Measurements from ENCODE around the gene USP6NL. TPM values are rescaled to one million over a fixed set of nuclear protein-coding genes. Genes with fewer than 3 reads are reported as not detected.

Gene USP6NL
- polyA plus RNA-seq, 1 experiment = 13.0 TPM

GRCh38 chr10:11448190-11448544, 163.3 kb downstream of the USP6NL start:
- Histone ChIP-seq H3K27me3 (ENCODE audit: control insufficient read depth, insufficient read depth, low read length) (peaks cover 8% of the 10 kb centered on the region), H3K9me3 (ENCODE audit: control insufficient read depth, insufficient read depth, low read length) (no peaks in the 10 kb centered on the region; the same call in 1 of the 2 replicates), H3K4me3 (ENCODE audit: low read depth, low read length) (no peak overlapping the region), H3K27ac (ENCODE audit: low read depth, low read length) (no peak overlapping the region)
- POLR2A ChIA-PET = no interaction called here
- DNase-seq (ENCODE audit: low read depth, low spot score) = no peak
- CTCF ChIA-PET = no interaction called here
- TF ChIP-seq CTCF (IDR thresholded peaks at IDR 0.05; ENCODE audit: low read depth, low read length) = no peak

GRCh38 chr10:11447586-11447985, 163.9 kb downstream of the USP6NL start:
- Histone ChIP-seq H3K27me3 (ENCODE audit: control insufficient read depth, insufficient read depth, low read length) (peaks cover 8% of the 10 kb centered on the region), H3K9me3 (ENCODE audit: control insufficient read depth, insufficient read depth, low read length) (no peaks in the 10 kb centered on the region; the same call in 1 of the 2 replicates)
- CTCF ChIA-PET = no interaction called here

GRCh38 chr10:11446864-11447263, 164.6 kb downstream of the USP6NL start:
- DNase-seq (ENCODE audit: low read depth, low spot score) = no peak
- CTCF ChIA-PET = no interaction called here
- no peak for TF ChIP-seq CTCF (IDR thresholded peaks at IDR 0.05; ENCODE audit: low read depth, low read length)
- POLR2A ChIA-PET = no interaction called here
- no peaks in the 10 kb centered on the region; the same call in 1 of the 2 replicates for H3K9me3 ChIP-seq (ENCODE audit: control insufficient read depth, insufficient read depth, low read length)
- H3K27me3 ChIP-seq (ENCODE audit: control insufficient read depth, insufficient read depth, low read length) = peaks cover 11% of the 10 kb centered on the region
- no peak overlapping the region for H3K27ac ChIP-seq (ENCODE audit: low read depth, low read length)
- H3K4me3 ChIP-seq (ENCODE audit: low read depth, low read length) = no peak overlapping the region

More at GRCh38 chr10:11447586-11447985, 163.9 kb downstream of the USP6NL start:
- DNase-seq (ENCODE audit: low read depth, low spot score) = no peak
- H3K4me3 ChIP-seq (ENCODE audit: low read depth, low read length) = no peak overlapping the region
- H3K27ac ChIP-seq (ENCODE audit: low read depth, low read length) = no peak overlapping the region
- no peak for TF ChIP-seq CTCF (IDR thresholded peaks at IDR 0.05; ENCODE audit: low read depth, low read length)
- POLR2A ChIA-PET = no interaction called here

- Histone ChIP-seq H3K27ac (ENCODE audit: low read depth, low read length) (no peak overlapping the region), H3K9me3 (ENCODE audit: control insufficient read depth, insufficient read depth, low read length) (no peaks in the 10 kb centered on the region; the same call in 1 of the 2 replicates), H3K27me3 (ENCODE audit: control insufficient read depth, insufficient read depth, low read length) (peaks cover 11% of the 10 kb centered on the region), H3K4me3 (ENCODE audit: low read depth, low read length) (no peak overlapping the region)
- POLR2A ChIA-PET = no interaction called here
- TF ChIP-seq CTCF (IDR thresholded peaks at IDR 0.05; ENCODE audit: low read depth, low read length) = no peak
- CTCF ChIA-PET = no interaction called here
- no peak for DNase-seq (ENCODE audit: low read depth, low spot score)
Observed at GRCh38 chr10:11446133-11446532, 165.3 kb downstream of the USP6NL start.

GRCh38 chr10:11444531-11445228, 166.8 kb downstream of the USP6NL start:
- TF ChIP-seq CTCF (IDR thresholded peaks at IDR 0.05; ENCODE audit: low read depth, low read length) = no peak
- POLR2A ChIA-PET = no interaction called here
- peaks cover 11% of the 10 kb centered on the region for H3K27me3 ChIP-seq (ENCODE audit: control insufficient read depth, insufficient read depth, low read length)

More at GRCh38 chr10:11444531-11445228, 166.8 kb downstream of the USP6NL start:
- Histone ChIP-seq H3K4me3 (ENCODE audit: low read depth, low read length) (no peak overlapping the region), H3K27ac (ENCODE audit: low read depth, low read length) (no peak overlapping the region), H3K9me3 (ENCODE audit: control insufficient read depth, insufficient read depth, low read length) (no peaks in the 10 kb centered on the region; the same call in 1 of the 2 replicates)
- DNase-seq (ENCODE audit: low read depth, low spot score) = no peak
- CTCF ChIA-PET = no interaction called here
